ENCODE results near the gene TAOK3. TPM values are rescaled to one million over a fixed set of nuclear protein-coding genes. Genes with fewer than 3 reads are reported as not detected.
A peak's percentile ranks its signal among the peaks of the same experiment; 100 is the strongest.

Gene TAOK3
- polyA plus RNA-seq, 3 donors = 19.7 to 58.3 (median 44.8) TPM

DNA sequence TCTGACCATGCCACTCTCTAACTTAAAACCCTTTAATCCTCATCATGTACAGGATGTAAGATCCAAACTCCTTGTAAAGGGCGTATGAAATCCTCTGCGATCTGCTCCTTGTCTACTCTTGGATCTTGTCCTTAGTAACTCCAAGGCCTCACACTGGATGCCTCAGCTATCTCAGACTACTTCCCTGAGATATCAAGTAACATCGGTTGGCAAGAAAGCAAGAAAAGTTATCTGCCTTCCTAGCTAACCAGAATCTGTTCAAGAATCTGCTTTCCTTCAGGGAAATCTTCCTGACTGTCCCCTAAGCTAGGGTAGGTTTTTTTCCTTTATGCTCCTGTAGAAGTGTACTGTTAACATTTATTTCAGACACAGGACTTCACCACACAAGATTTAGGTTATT lies 82.6 kb downstream of the TAOK3 start:
- H3K27ac Mint-ChIP-seq = peak overlapping the region in 3 of 7 donors; percentile 33 to 80 (median 70)
- H3K9me3 ChIP-seq (replicated peaks in 1 of 2; ENCODE audit: control insufficient read depth in 1 of 2, insufficient read depth in 1 of 2, low read length in 2 of 2) = no peaks in the 10 kb centered on the region
- DNase-seq = no peak
- H4K20me1 ChIP-seq (ENCODE audit: insufficient read depth, low read length) = peaks cover 98% of the 10 kb centered on the region
- H3K4me3 ChIP-seq (replicated peaks in 1 of 3; ENCODE audit: low read depth in 2 of 3, low read length in 3 of 3) = no peak overlapping the region
- H3K27me3 ChIP-seq (ENCODE audit: control insufficient read depth in 2 of 2, insufficient read depth in 2 of 2, low read length in 2 of 2) = no peaks in the 10 kb centered on the region
- TF ChIP-seq, protein P1, sequence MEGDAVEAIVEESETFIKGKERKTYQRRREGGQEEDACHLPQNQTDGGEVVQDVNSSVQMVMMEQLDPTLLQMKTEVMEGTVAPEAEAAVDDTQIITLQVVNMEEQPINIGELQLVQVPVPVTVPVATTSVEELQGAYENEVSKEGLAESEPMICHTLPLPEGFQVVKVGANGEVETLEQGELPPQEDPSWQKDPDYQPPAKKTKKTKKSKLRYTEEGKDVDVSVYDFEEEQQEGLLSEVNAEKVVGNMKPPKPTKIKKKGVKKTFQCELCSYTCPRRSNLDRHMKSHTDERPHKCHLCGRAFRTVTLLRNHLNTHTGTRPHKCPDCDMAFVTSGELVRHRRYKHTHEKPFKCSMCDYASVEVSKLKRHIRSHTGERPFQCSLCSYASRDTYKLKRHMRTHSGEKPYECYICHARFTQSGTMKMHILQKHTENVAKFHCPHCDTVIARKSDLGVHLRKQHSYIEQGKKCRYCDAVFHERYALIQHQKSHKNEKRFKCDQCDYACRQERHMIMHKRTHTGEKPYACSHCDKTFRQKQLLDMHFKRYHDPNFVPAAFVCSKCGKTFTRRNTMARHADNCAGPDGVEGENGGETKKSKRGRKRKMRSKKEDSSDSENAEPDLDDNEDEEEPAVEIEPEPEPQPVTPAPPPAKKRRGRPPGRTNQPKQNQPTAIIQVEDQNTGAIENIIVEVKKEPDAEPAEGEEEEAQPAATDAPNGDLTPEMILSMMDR (IDR thresholded peaks at IDR 0.05) = no peak
- H3K79me2 ChIP-seq (ENCODE audit: insufficient read depth, low read length) = peaks cover 79% of the 10 kb centered on the region
- no peaks in the 10 kb centered on the region for H3K4me1 ChIP-seq (ENCODE audit: control insufficient read depth in 1 of 2, insufficient read depth in 2 of 2, low read length in 2 of 2)
- H3K4me3 Mint-ChIP-seq = no peak overlapping the region
- no peaks in the 10 kb centered on the region for H3K27me3 Mint-ChIP-seq (ENCODE audit: low read depth in 3 of 3)
- no peak overlapping the region for H3K9ac ChIP-seq (ENCODE audit: insufficient read depth, low read length, poor library complexity, severe bottlenecking)
- peaks cover 22 to 34% of the 10 kb centered on the region in 2 donors for H3K36me3 Mint-ChIP-seq
- intact Hi-C loops (cut with micrococcal nuclease) = no loop called here
- H3K27ac ChIP-seq (ENCODE audit: low read depth in 1 of 2, low read length in 2 of 2) = peak overlapping the region in 1 of 2 donors; percentile 35
- peaks cover 0 to 1% (median 0%) of the 10 kb centered on the region in 7 donors for H3K9me3 Mint-ChIP-seq
- peaks cover 5 to 25% of the 10 kb centered on the region in 2 donors for H3K36me3 ChIP-seq (replicated peaks in 1 of 2; ENCODE audit: control insufficient read depth in 1 of 2, insufficient read depth in 2 of 2, low read length in 2 of 2)
- H2AFZ ChIP-seq (ENCODE audit: insufficient read depth, low read depth, low read length, poor library complexity, severe bottlenecking) = no peak overlapping the region
- no peak overlapping the region for H3K4me2 ChIP-seq (replicated peaks; ENCODE audit: extremely low read depth, low read length, poor library complexity, severe bottlenecking)
- no peaks in the 10 kb centered on the region for H3K4me1 Mint-ChIP-seq
- 93% methylated on average over 2 of the region's 3 CpGs for WGBS (ENCODE audit: insufficient coverage)

DNA sequence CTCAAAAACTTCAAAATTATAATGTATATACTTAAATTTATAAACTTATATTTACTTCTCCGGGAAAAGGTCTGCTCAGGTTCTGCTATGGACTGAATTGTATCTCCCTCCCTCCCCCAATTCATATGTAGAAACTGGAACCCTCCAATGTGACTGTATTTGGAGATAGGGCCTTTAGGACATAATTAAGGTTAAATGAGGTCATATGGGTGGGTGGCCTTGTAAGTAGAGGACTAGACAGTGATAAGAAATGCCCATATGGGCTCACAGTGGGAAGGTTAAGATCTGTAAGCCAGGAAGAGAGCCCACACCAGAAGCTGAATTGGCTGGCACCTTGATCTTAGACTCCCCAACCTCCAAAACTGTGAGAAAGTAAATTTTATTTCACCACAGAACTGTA lies 84.5 kb downstream of the TAOK3 start:
- TF ChIP-seq, protein P1 (IDR thresholded peaks at IDR 0.05) = no peak
- H4K20me1 ChIP-seq (ENCODE audit: insufficient read depth, low read length) = peaks cover 98% of the 10 kb centered on the region
- H3K27ac ChIP-seq (ENCODE audit: low read depth in 1 of 2, low read length in 2 of 2) = peak overlapping the region in 1 of 2 donors; percentile 8
- no peak for DNase-seq
- H3K79me2 ChIP-seq (ENCODE audit: insufficient read depth, low read length) = peaks cover 82% of the 10 kb centered on the region
- Mint-ChIP-seq H3K4me3 (no peak overlapping the region), H3K27ac (peak overlapping the region in 2 of 7 donors; percentile 65 to 74), H3K9me3 (no peaks in the 10 kb centered on the region), H3K4me1 (no peaks in the 10 kb centered on the region), H3K36me3 (peaks cover 25 to 28% of the 10 kb centered on the region in 2 donors), H3K27me3 (ENCODE audit: low read depth in 3 of 3) (no peaks in the 10 kb centered on the region)
- H3K36me3 ChIP-seq (replicated peaks in 1 of 2; ENCODE audit: control insufficient read depth in 1 of 2, insufficient read depth in 2 of 2, low read length in 2 of 2) = peaks cover 6 to 21% of the 10 kb centered on the region in 2 donors
- no peak overlapping the region for H3K4me3 ChIP-seq (replicated peaks in 1 of 3; ENCODE audit: low read depth in 2 of 3, low read length in 3 of 3)
- no peak overlapping the region for H3K4me2 ChIP-seq (replicated peaks; ENCODE audit: extremely low read depth, low read length, poor library complexity, severe bottlenecking)
- no peaks in the 10 kb centered on the region for H3K27me3 ChIP-seq (ENCODE audit: control insufficient read depth in 2 of 2, insufficient read depth in 2 of 2, low read length in 2 of 2)
- intact Hi-C loops (cut with micrococcal nuclease) = no loop called here
- WGBS (ENCODE audit: insufficient coverage) = no CpG with 5 or more reads among the region's 1 CpG
- H3K4me1 ChIP-seq (ENCODE audit: control insufficient read depth in 1 of 2, insufficient read depth in 2 of 2, low read length in 2 of 2) = no peaks in the 10 kb centered on the region
- no peak overlapping the region for H2AFZ ChIP-seq (ENCODE audit: insufficient read depth, low read depth, low read length, poor library complexity, severe bottlenecking)
- H3K9ac ChIP-seq (ENCODE audit: insufficient read depth, low read length, poor library complexity, severe bottlenecking) = no peak overlapping the region
- H3K9me3 ChIP-seq (replicated peaks in 1 of 2; ENCODE audit: control insufficient read depth in 1 of 2, insufficient read depth in 1 of 2, low read length in 2 of 2) = no peaks in the 10 kb centered on the region

Measured in CD14-positive monocyte (primary cell).